Astrocyte (in vitro differentiated cells and primary cell): ENCODE results near the gene ST3GAL2. TPM values are rescaled to one million over a fixed set of nuclear protein-coding genes. Genes with fewer than 3 reads are reported as not detected.
"Not testable (repeated sequence)": the region's sequence is repeated elsewhere in the genome, so short reads cannot be mapped to it uniquely, and the experiment has no call there.

Experiments
- DNase-seq: peaks from one replicate; pipeline ENCODE4 v3.0.0-alpha.2; 2010; ENCODE audit warnings: low read depth
- FAIRE-seq: peaks from 2 replicates; lab custom pipeline; 2011; peaks lifted over from hg19 to GRCh38; lab: Jason Lieb, UNC
- H2AFZ ChIP-seq: 2 replicates; pipeline ENCODE4 v1.6.0; 2012; ENCODE audit warnings: low read depth, low read length, inconsistent platforms
- H3K27ac ChIP-seq: 2 replicates; pipeline ENCODE4 v1.5.1; 2011; ENCODE audit warnings: low read depth, low read length, inconsistent platforms
- H3K27me3 ChIP-seq: 2 replicates; pipeline ENCODE4 v1.6.0; 2011; ENCODE audit warnings: low read length, inconsistent platforms; ENCODE audit not compliant: insufficient read depth
- H3K36me3 ChIP-seq: 2 replicates; pipeline ENCODE4 v1.5.1; 2011; ENCODE audit warnings: low read length, inconsistent platforms; ENCODE audit not compliant: insufficient read depth
- H3K4me1 ChIP-seq: 2 replicates; pipeline ENCODE4 v1.5.1; 2011; ENCODE audit warnings: low read length, inconsistent platforms; ENCODE audit not compliant: insufficient read depth
- H3K4me2 ChIP-seq: 2 replicates; pipeline ENCODE4 v1.6.0; 2012; ENCODE audit warnings: low read length, inconsistent platforms
- H3K4me3 ChIP-seq: 2 replicates; pipeline ENCODE4 v1.5.1; 2011; ENCODE audit warnings: low read depth, mild to moderate bottlenecking, low read length, inconsistent platforms; ENCODE audit not compliant: insufficient read depth
- H3K79me2 ChIP-seq: 2 replicates; pipeline ENCODE4 v1.6.0; 2012; ENCODE audit warnings: mild to moderate bottlenecking, low read length, inconsistent platforms; ENCODE audit not compliant: insufficient read depth
- H3K9ac ChIP-seq: 2 replicates; pipeline ENCODE4 v1.6.0; 2012; ENCODE audit warnings: mild to moderate bottlenecking, low read length, inconsistent platforms
- H3K9me3 ChIP-seq: 2 replicates; pipeline ENCODE4 v1.5.1; 2012; ENCODE audit warnings: low read depth, mild to moderate bottlenecking, low read length, inconsistent platforms; ENCODE audit not compliant: insufficient read depth
- H4K20me1 ChIP-seq: 2 replicates; pipeline ENCODE4 v1.6.0; 2012; ENCODE audit warnings: low read length, inconsistent platforms; ENCODE audit not compliant: insufficient read depth
- H3K27ac Mint-ChIP-seq: one replicate; pipeline ENCODE4 v1.8.0; 2021; ENCODE audit warnings: mild to moderate bottlenecking, mixed read lengths; ENCODE audit not compliant: unreplicated experiment
- H3K27me3 Mint-ChIP-seq: one replicate; pipeline ENCODE4 v1.8.0; 2021; ENCODE audit warnings: low read depth, mixed read lengths; ENCODE audit not compliant: unreplicated experiment
- H3K36me3 Mint-ChIP-seq: one replicate; pipeline ENCODE4 v1.8.0; 2021; ENCODE audit warnings: low read depth, mixed read lengths; ENCODE audit not compliant: unreplicated experiment
- H3K4me1 Mint-ChIP-seq: one replicate; pipeline ENCODE4 v1.8.0; 2021; ENCODE audit warnings: low read depth, mixed read lengths; ENCODE audit not compliant: unreplicated experiment
- H3K4me3 Mint-ChIP-seq: one replicate; pipeline ENCODE4 v1.8.0; 2021; ENCODE audit warnings: mild to moderate bottlenecking, moderate library complexity, mixed read lengths; ENCODE audit not compliant: unreplicated experiment
- H3K9me3 Mint-ChIP-seq: one replicate; pipeline ENCODE4 v1.8.0; 2021; ENCODE audit warnings: mild to moderate bottlenecking, mixed read lengths; ENCODE audit not compliant: unreplicated experiment
- EZH2 ChIP-seq: IDR thresholded peaks from 2 replicates; pipeline ENCODE4 v1.6.1; 2012; ENCODE audit warnings: mild to moderate bottlenecking, low read length, inconsistent platforms; ENCODE audit not compliant: insufficient read depth
- total RNA-seq: library from RNA; stranded (reverse); gene quantifications from 2 replicates; pipeline ENCODE4 v1.2.1, GENCODE V29; 2021
- TF ChIP-seq, protein P1 (sequence below): IDR thresholded peaks from 2 replicates; pipeline ENCODE4 v1.5.1; 2011; ENCODE audit warnings: low read depth, mild to moderate bottlenecking, inconsistent platforms, low read length, moderate library complexity; ENCODE audit not compliant: insufficient read depth

ST3GAL2 gene
- total RNA-seq, 1 donor from 2014 or later, result 108 TPM

GRCh38 chr16:70410734-70411133 lies 28.2 kb downstream of the ST3GAL2 start:
- Histone ChIP-seq H3K27ac (no peak overlapping the region), H3K4me3 (no peak overlapping the region), H3K4me1 (peaks cover 9% of the 10 kb centered on the region), H3K27me3 (no peaks in the 10 kb centered on the region), H4K20me1 (peaks cover 62% of the 10 kb centered on the region), H3K79me2 (peaks cover 61% of the 10 kb centered on the region), H3K36me3 (peaks cover 2% of the 10 kb centered on the region), H3K9ac (no peak overlapping the region), H3K4me2 (no peak overlapping the region), H2AFZ (no peak overlapping the region), H3K9me3 (no peaks in the 10 kb centered on the region)
- Mint-ChIP-seq H3K4me1 (peaks cover 10% of the 10 kb centered on the region), H3K9me3 (no peaks in the 10 kb centered on the region), H3K27me3 (no peaks in the 10 kb centered on the region), H3K36me3 (peaks cover 7% of the 10 kb centered on the region), H3K4me3 (no peak overlapping the region), H3K27ac (no peak overlapping the region)
- DNase-seq (peak; percentile 16), FAIRE-seq (no peak)
- TF ChIP-seq, protein P1, sequence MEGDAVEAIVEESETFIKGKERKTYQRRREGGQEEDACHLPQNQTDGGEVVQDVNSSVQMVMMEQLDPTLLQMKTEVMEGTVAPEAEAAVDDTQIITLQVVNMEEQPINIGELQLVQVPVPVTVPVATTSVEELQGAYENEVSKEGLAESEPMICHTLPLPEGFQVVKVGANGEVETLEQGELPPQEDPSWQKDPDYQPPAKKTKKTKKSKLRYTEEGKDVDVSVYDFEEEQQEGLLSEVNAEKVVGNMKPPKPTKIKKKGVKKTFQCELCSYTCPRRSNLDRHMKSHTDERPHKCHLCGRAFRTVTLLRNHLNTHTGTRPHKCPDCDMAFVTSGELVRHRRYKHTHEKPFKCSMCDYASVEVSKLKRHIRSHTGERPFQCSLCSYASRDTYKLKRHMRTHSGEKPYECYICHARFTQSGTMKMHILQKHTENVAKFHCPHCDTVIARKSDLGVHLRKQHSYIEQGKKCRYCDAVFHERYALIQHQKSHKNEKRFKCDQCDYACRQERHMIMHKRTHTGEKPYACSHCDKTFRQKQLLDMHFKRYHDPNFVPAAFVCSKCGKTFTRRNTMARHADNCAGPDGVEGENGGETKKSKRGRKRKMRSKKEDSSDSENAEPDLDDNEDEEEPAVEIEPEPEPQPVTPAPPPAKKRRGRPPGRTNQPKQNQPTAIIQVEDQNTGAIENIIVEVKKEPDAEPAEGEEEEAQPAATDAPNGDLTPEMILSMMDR, result no peak
- TF ChIP-seq EZH2, result no peak

DNA sequence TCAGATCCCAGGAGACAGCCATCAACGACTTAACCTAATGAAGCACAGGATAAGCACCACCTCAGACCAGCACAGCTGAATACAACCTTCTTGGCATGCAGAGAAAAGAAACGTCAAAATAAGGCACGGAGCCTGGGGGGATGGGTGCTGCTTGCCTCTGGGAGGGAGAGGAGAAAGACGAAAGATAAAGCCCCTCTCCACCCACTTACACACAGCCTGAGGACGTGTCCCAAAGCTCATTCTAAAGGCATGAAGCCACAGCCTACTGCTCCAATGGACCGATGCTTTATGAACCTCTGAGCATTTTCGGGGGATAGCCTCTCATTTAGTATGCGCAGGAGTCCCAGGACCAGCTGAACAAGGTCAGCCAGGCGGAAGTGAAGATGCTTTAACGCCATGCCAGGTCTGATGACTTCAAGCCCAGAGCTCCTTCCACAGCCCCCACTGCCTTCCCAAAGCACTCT lies 31.1 kb downstream of the ST3GAL2 start:
- H3K4me3 ChIP-seq, result no peak overlapping the region
- peaks cover 2% of the 10 kb centered on the region for H3K36me3 ChIP-seq
- peaks cover 19% of the 10 kb centered on the region for H3K4me1 ChIP-seq
- peaks cover 53% of the 10 kb centered on the region for H3K79me2 ChIP-seq
- DNase-seq, result no peak
- no peak for FAIRE-seq
- Mint-ChIP-seq H3K27me3 (no peaks in the 10 kb centered on the region), H3K27ac (peak overlapping the region; percentile 58), H3K36me3 (peaks cover 11% of the 10 kb centered on the region), H3K4me3 (peak overlapping the region; percentile 22), H3K9me3 (no peaks in the 10 kb centered on the region), H3K4me1 (peaks cover 28% of the 10 kb centered on the region)
- no peak overlapping the region for H2AFZ ChIP-seq
- no peak overlapping the region for H3K27ac ChIP-seq
- no peaks in the 10 kb centered on the region for H3K9me3 ChIP-seq
- H4K20me1 ChIP-seq, result peaks cover 60% of the 10 kb centered on the region
- H3K27me3 ChIP-seq, result no peaks in the 10 kb centered on the region
- TF ChIP-seq, protein P1, result no peak
- TF ChIP-seq EZH2, result no peak
- H3K9ac ChIP-seq, result no peak overlapping the region
- H3K4me2 ChIP-seq, result peak overlapping the region; percentile 34

GRCh38 chr16:70406104-70406503 lies 32.8 kb downstream of the ST3GAL2 start:
- not testable (repeated sequence) for H2AFZ ChIP-seq, H3K27me3 ChIP-seq, FAIRE-seq, H3K9me3 ChIP-seq, H3K4me3 Mint-ChIP-seq, H3K4me3 ChIP-seq, H3K36me3 ChIP-seq, DNase-seq, H3K9ac ChIP-seq, H3K9me3 Mint-ChIP-seq, H3K27ac ChIP-seq, H3K27me3 Mint-ChIP-seq, H3K27ac Mint-ChIP-seq, H3K4me2 ChIP-seq
- peaks cover 33% of the 10 kb centered on the region for H3K4me1 Mint-ChIP-seq
- Histone ChIP-seq H3K79me2 (peaks cover 55% of the 10 kb centered on the region), H3K4me1 (peaks cover 19% of the 10 kb centered on the region), H4K20me1 (peaks cover 59% of the 10 kb centered on the region)
- H3K36me3 Mint-ChIP-seq, result peaks cover 12% of the 10 kb centered on the region
